NCI-H510A (cell line): ENCODE measurements around the gene NEK11.
A peak's percentile ranks its signal among the peaks of the same experiment; 100 is the strongest.
"Not testable (repeated sequence)": the region's sequence is repeated elsewhere in the genome, so short reads cannot be mapped to it uniquely, and the experiment has no call there.

Source experiments
- DNase-seq: peaks from one replicate; lab custom pipeline; 2025; lab: John Stamatoyannopoulos, UW

Gene NEK11

GRCh38 chr3:131360191-131360755 is 333.6 kb downstream of the NEK11 start:
- DNase-seq, result no peak

- DNase-seq, result not testable (repeated sequence)
These were observed 334.4 kb downstream of the NEK11 start for GRCh38 chr3:131361066-131361463.

- peak; percentile 92 for DNase-seq
These were observed 335.1 kb downstream of the NEK11 start for GRCh38 chr3:131361464-131362421.

DNA sequence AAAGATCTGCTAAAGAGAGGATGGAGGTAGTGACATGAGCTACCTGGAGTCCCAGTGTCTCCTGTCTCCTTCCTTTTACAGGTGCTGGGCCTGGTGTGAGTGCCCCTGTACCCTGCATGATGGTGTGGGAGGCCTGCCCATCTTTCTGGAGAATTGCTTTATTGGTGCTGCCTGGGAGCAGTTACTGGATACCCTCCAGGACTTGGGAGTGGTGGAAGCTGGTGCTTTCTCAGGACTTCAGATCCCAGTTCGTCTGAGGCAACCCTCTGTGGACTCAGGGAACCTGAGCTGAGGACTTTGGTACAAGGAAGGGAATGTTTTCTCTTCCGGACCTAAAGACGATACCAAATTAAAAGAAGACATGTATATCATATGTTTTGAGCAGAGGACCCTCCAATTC is 336.6 kb downstream of the NEK11 start:
- no peak for DNase-seq

DNA sequence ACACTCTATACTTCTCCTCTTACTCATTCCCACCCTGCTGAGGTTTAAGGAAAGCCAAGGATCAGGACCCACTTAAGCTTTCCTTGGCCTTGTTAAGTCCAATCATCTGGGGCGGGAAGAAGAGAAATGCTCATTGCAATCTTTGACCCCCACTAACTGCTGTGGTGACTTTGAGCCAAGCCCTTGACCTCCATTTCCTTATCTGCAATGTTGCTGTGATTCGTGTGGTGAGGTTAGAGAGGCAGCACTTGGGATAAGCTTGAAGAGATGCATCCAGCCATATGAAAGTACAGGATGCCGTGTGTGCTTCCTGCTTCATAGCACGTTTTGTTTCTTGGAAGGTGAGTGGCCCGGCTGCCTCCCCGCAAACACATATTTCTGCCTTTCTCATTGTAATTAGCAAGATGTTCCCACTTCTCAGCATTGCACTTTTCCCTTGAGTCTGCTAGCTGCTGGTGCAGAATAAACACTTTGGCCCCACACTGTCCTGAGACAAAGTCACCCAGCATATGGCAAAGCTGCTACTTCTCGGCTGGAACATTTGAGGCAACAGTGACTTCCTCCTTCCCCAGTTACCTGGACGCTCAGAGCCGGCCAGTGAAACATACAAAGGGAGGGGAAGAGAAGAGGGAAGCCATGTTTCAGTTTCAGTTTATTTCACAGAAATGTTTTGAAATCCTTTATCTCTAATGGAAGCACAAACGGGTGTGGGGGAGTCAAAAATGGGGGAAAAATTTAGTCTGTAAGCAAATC is 344.4 kb downstream of the NEK11 start:
- DNase-seq, result no peak

GRCh38 chr3:131371688-131372066 is 345.0 kb downstream of the NEK11 start:
- no peak for DNase-seq

GRCh38 chr3:131374741-131375140 is 348.1 kb downstream of the NEK11 start:
- DNase-seq, result no peak

- not testable (repeated sequence) for DNase-seq
These were observed 354.3 kb downstream of the NEK11 start for GRCh38 chr3:131380821-131381444.

DNA sequence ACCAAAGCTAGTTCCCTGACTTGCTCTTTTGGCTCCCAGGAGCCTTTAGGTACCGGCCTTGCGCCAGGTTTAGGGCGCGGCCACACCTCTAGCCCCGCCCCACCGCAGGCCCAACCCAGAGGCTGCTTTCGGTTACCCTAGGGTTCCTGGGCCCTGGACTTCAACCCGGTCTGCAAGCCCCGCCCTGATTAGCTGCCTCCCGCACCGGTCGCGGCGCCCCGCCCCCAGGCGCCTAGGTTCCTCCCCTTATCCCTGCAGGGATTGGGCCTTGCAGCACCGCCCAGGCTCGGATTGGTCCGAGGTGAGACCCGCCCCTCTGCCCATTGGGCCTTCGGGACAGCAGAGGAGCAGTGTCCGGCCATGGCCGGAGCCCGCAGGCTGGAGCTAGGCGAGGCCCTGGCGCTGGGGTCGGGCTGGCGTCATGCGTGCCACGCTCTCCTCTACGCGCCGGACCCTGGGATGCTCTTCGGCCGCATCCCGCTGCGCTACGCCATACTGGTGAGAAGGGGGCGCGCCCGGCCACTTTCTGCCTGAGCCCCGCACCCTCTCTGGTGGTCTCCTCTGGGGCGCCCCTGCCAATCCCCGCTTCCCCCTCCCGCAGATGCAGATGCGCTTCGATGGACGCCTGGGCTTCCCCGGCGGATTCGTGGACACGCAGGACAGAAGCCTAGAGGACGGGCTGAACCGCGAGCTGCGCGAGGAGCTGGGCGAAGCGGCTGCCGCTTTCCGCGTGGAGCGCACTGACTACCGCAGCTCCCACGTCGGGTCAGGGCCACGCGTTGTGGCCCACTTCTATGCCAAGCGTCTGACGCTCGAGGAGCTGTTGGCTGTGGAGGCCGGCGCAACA is 355.0 kb downstream of the NEK11 start, which contains the start of gene NUDT16:
NUDT16 (plus strand) TSS at position 330 of the 847 bp plus-strand sequence; CDS start at position 361, 31 bp downstream.
- DNase-seq, result peak; percentile 90

DNA sequence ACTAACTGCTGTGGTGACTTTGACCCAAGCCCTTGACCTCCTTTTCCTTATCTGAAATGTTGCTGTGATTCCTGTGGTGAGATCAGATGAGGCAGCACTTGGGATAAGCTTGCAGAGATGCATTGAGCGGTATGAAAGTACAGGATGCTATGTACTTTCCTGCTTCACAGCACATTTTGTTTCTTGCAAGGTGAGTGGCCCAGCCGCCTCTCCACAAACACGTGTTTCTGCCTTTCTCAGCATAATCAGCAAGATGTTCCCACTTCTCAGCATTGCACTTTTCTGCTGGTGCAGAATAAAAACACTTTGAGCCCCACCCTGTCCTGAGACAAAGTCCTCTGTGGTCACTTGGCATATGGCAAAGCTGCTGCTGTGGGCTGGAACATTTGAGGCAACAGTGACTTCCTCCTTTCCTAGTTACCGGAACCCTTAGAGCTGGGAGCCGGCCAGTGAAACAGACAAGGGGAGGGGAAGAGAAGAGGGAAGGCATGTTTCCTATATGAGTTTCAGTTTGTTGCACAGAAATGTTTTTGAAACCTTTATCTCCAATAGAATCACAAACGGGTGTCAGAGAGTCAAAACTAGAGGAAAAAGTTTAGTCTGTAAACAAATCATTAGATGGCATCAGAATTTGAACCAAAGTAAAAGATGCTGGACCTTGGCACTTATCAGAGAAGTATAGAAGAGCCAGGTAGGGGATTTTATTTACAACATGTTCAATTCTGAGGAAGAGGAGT is 359.9 kb downstream of the NEK11 start:
- DNase-seq, result no peak

DNA sequence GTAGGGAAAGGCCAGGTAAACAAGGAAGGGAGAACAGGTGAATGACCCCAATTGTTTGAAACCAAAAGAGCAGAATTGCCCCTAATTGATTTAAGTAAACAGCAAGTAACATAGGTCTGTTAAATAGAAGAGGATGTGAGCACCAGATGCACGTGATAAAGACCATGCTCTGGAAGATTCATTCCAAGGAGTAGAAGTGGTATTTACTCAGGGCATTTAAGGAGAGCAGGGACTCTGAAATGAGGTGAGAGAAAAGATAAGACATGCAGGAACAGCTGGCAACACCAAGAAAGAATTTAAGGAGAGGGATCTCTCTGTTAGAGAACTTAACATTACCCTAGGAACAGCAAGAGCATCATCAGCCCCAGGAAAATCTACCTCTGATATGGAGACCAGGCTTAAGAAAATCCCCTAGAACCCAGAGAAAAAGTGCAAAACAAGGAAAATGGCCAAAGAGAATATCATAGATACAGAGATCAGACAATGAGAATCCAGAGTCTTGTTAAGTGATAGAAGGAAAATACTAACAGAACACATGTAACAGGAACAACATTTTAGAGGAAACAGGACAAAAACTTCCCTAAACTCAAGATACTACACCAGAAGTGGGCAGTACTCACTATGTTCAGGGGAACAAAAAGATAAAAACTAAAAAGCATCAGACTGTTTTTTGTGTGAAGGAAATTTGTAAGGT is 361.3 kb downstream of the NEK11 start:
- DNase-seq, result no peak

- DNase-seq, result no peak
These were observed 361.8 kb downstream of the NEK11 start for GRCh38 chr3:131388490-131388799.

DNA sequence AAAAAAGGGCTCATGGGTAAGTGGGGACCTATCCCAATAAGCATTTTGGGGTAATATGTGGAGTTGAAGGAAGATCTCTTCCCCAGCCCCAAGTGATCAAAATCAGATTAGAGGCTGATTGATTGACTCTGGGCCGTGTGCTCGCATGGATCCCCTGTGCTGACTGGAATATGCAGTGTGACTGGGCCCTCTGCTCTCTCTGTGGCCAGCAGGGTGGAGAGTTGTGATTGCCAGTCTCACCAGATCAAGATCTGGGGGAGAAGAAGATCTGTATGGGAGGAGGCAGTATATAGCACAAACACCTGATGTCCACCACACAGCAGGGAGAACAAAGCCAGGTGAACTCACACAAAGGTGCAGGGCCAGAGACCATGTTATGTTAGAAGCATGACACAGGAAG is 363.7 kb downstream of the NEK11 start:
- DNase-seq, result no peak

DNA sequence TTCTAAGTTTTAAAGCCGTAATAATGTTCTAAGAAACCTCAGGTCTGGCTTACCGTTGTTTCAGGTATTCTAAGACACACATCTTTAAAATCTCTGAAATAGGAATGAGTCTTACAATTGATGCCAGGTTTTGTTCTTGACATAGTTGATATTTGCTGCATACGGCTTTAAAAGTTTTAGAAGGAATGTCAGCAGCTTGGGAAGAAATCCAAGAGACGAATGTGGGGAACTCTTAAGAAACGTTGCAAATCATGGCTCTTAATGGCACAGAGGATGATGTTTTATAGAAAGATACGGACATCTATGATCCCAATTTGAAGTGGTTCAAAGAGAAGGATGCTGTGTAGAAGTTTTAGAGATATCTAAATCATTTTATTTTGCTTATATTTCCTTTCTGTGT is 366.4 kb downstream of the NEK11 start:
- DNase-seq, result no peak

GRCh38 chr3:131393868-131394267 is 367.2 kb downstream of the NEK11 start:
- DNase-seq, result no peak

DNA sequence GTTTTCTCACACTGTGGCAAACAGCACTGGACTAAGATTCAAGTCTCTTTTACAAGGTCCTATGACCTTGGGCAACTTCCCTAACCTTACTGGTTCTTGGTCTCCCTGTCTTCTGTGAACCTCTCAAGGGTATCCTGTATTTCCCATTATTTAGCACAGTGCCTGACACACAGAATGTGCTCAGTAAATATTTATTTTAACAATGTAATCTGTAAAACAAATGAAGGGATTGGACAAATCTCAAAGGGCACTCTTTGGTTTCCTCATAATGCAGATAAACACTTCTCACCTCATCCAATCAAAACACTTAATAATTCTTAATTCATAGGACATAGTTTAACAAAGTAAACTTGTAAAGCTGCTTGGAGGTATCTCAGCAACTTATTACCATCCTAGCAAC is 367.7 kb downstream of the NEK11 start:
- DNase-seq, result no peak

DNA sequence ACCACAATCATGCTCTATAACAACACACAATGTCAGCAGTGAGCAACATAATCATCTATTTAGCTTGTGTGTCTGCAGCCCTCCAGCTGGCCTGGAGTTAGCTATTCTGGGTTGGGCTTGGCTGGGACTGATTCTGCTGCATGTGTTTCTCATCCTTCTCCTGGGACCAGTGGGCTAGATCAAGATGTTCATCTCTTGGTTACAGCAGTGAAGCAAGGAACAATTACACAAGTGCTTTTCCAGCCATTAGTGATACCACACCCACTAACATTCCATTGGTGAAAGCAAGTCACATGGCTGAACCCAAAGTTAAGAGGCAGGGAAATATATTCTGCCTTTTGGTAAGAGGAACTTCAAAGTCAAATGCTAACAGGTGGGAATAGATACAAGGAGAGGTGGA is 369.5 kb downstream of the NEK11 start:
- DNase-seq, result no peak

GRCh38 chr3:131397889-131398288 is 371.2 kb downstream of the NEK11 start:
- DNase-seq, result no peak
